Urinary bladder (tissue), 4 donors: ENCODE measurements around the gene USP12. TPM values are rescaled to one million over a fixed set of nuclear protein-coding genes. Genes with fewer than 3 reads are reported as not detected.
"Not testable (repeated sequence)": the region's sequence is repeated elsewhere in the genome, so short reads cannot be mapped to it uniquely, and the experiment has no call there.

Experiments used
- DNase-seq: peaks from one replicate; pipeline ENCODE4 v3.0.0-alpha.2; 2015; ENCODE audit errors: extremely low spot score
- H3K27ac ChIP-seq: one replicate; pipeline ENCODE4 v1.5.1; 2013; ENCODE audit warnings: low read depth, mild to moderate bottlenecking, moderate library complexity
- H3K36me3 ChIP-seq: one replicate; pipeline ENCODE4 v1.6.1; 2013; ENCODE audit warnings: mild to moderate bottlenecking, moderate library complexity; ENCODE audit not compliant: insufficient read depth
- H3K4me1 ChIP-seq: one replicate; pipeline ENCODE4 v1.6.1; 2013; ENCODE audit warnings: mild to moderate bottlenecking, moderate library complexity; ENCODE audit not compliant: insufficient read depth
- H3K4me3 ChIP-seq: one replicate; pipeline ENCODE4 v1.5.1; 2013; ENCODE audit warnings: low read depth, low read length
- WGBS: extraction: QIAGEN DNeasy Blood & Tissue Kit; methylation state at CpG from one replicate; pipeline ENCODE4 v1.1.7; 2013; 5-methylcytosine and 5-hydroxymethylcytosine counted together
- polyA plus RNA-seq: library from polyadenylated mRNA; stranded (reverse); fragments of 200-250 nt; gene quantifications from one replicate; pipeline ENCODE4 v1.2.3, GENCODE V29; 2013
- total RNA-seq: library from RNA; depleted of rRNA; stranded (reverse); fragments of >200 nt; gene quantifications from one replicate; pipeline ENCODE4 v1.2.3, GENCODE V29; 2014
- donor health status: healthy with polysubstance abuse.
- donor health status: healthy.

USP12 gene
- total and polyA plus RNA-seq, 2 donors, result 21.8 to 45.0 TPM

DNA sequence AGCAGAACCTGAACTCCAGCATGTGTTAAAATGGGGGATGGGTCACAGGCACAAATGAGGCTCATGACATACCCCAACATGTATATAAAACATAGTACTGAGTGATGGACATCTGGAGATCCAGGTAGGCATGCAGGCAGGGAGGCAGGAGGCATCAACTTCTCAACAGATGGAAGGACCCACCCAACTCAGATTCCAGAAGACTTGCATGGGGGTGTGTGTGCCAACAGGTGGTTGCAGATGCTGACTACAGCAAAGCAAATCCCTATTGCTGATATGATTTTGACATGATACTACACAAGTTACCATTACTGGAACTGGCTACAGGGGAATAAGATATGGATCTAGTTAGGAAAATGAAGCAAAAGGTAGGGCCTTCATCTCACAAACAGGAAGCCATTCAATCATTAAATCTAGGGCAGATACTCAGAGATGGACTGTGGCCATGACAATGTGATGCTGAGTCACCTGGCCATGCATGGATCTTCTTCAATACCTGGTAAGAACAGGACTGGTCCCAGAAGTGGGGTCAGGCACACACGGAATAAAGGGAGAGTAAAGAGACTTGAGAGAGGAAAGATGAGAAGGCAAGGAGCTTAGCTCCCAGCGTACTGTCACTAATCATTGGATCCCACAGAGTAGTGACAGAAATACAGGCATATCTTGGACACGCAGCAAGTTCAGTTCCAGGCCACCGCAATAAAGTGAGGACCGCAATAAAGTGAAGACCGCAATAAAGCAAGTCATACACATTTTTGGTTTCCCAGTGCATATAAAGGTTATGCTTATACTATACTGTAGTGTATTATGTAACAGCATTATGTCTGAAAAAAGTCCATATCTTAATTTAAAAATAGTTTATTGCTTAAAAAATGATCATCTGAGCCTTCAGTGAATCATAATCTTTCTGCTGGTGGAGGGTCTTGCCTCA lies 91.3 kb downstream of the USP12 start:
- no peak for DNase-seq
- Histone ChIP-seq H3K27ac (no peak overlapping the region), H3K4me1 (no peaks in the 10 kb centered on the region), H3K36me3 (no peaks in the 10 kb centered on the region), H3K4me3 (no peak overlapping the region)
- WGBS, result 90% methylated on average over 6 of the region's 6 CpGs

DNA sequence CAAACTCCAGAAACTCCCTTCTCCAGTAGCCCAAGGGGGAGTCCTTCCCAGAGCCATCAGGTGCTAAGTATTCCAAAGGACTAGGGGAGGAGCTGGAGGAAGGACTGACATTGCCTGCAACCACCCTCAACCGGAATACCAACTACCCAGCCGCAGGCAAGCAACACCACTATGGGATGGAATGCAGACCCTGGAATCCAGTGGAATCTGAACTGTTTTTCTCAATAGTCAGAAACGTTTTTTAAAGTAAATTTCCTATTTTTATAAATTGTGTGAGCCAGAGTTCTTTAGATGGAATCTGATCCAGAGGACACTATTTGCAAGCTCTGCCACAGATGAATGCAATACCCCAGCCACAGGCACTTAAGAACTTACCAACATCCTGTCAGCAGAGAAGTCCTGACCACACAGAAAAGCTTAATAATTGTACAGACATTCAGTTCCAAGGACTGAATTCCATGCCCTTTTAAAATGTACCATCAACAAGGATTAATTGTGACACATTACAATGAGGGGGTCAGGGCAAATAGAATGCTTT lies 92.1 kb downstream of the USP12 start:
- DNase-seq, result no peak

DNA sequence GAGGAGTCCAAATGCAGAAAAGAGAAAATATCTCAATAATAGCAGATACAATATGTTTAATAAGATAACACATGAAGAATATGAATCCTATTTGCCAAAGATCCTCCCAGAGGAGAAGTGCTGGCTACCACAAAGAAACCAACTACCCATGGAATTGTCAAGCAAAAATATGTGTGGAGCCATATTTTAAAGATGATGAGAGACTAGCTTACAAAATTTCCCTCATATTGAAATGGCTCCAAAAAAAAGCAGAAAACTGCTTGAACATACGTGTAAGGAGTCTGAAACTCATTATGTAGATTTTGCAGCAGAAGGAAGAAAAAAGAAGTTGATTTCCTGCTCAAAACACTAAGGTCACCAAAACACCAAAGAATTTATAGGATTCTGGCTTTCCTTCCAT lies 94.2 kb downstream of the USP12 start:
- H3K4me1 ChIP-seq, result no peaks in the 10 kb centered on the region
- no peak for DNase-seq

More for the DNA sequence above, 92.1 kb downstream of the USP12 start:
- Histone ChIP-seq H3K4me3 (no peak overlapping the region), H3K27ac (no peak overlapping the region), H3K4me1 (no peaks in the 10 kb centered on the region), H3K36me3 (no peaks in the 10 kb centered on the region)
- 72% methylated on average over 3 of the region's 3 CpGs for WGBS

DNA sequence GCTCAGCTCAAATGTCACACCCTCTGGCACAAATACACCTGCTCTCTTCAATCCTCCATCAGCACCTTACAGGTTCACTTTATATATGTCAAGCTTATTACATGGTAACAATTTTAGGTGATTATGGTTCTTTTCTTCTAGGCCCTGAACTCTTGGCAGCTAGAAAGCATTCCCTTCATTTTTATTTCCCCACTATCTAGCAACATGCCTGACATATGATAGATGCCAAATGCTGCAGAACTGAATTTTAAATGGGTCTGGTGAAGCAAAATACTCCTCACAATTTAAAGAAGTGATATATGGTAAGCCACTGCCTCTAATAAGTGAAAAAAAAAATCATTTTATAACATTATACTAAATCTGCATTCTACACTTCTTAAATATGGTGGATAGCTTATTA lies 95.2 kb downstream of the USP12 start:
- no peak for DNase-seq
- Histone ChIP-seq H3K4me1 (no peaks in the 10 kb centered on the region), H3K27ac (no peak overlapping the region), H3K4me3 (no peak overlapping the region), H3K36me3 (peaks cover 2% of the 10 kb centered on the region)

More for the DNA sequence above, 94.2 kb downstream of the USP12 start:
- no peak overlapping the region for H3K4me3 ChIP-seq
- H3K27ac ChIP-seq, result no peak overlapping the region
- WGBS, result 85% methylated on average over 1 of the region's 1 CpG
- peaks cover 2% of the 10 kb centered on the region for H3K36me3 ChIP-seq

DNA sequence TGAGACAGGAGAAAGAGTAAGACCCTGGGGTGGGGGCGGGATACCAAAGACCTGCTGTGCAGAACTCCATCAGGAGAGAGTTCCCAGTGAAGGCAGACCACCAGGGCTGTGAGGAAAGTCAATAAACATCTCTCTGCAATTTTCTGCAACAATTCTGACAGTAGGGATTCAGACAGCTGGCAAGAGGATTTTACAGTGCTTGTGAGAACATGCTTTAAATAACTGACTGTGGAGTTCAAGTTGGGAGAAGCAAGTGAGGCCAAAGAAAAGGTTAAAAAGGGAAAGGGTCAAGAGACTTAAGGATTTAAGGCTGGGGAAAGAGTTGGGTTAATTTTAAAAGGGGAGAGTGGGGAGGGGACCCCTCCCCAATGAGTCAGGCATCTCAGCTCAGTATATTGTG lies 98.4 kb downstream of the USP12 start:
- DNase-seq, result no peak
- H3K36me3 ChIP-seq, result peaks cover 2% of the 10 kb centered on the region
- H3K27ac ChIP-seq, result no peak overlapping the region
- 70% methylated on average over 1 of the region's 1 CpG for WGBS
- no peak overlapping the region for H3K4me3 ChIP-seq
- no peaks in the 10 kb centered on the region for H3K4me1 ChIP-seq

DNA sequence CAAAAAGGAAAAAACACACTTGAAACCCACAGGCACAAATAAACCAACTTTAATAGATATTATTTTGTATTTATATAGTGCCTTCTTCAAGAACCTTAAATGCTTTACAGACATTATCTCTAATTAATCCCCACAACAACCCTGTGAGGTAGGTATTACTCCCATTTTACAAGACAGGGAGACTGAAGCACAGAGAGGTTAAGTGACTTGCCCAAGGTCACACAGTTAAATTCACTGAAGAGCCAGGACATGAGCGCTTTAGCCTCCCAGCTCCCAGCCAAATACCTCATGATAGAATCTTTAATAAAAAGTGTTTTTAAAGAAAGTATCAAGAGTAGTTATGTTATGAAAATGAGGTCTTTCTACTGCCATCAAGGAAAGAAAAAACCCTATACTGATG lies 105.5 kb downstream of the USP12 start:
- WGBS, result 93% methylated on average over 1 of the region's 1 CpG
- H3K27ac ChIP-seq, DNase-seq, H3K36me3 ChIP-seq, H3K4me3 ChIP-seq, H3K4me1 ChIP-seq: not testable (repeated sequence)

DNA sequence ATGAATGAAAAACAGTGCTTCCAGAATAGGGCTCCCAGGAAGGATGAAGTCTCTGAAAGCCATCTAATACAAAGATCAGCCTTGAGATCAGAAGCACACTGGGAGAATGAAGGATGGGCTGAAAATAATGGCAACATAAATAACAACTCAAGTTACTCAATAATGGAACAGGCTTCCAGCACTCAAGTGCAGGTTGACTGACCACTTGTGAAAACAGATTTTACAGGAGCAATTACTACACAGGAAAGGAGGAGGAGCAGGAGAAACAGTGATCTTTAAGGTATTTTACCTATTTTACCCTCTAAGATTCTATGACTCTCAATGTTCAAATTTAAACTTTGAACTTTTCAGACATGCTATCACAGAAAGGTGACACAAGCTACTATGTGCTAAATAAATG lies 106.0 kb downstream of the USP12 start:
- DNase-seq, result no peak
- H3K27ac ChIP-seq, result no peak overlapping the region
- H3K4me3 ChIP-seq, result no peak overlapping the region

DNA sequence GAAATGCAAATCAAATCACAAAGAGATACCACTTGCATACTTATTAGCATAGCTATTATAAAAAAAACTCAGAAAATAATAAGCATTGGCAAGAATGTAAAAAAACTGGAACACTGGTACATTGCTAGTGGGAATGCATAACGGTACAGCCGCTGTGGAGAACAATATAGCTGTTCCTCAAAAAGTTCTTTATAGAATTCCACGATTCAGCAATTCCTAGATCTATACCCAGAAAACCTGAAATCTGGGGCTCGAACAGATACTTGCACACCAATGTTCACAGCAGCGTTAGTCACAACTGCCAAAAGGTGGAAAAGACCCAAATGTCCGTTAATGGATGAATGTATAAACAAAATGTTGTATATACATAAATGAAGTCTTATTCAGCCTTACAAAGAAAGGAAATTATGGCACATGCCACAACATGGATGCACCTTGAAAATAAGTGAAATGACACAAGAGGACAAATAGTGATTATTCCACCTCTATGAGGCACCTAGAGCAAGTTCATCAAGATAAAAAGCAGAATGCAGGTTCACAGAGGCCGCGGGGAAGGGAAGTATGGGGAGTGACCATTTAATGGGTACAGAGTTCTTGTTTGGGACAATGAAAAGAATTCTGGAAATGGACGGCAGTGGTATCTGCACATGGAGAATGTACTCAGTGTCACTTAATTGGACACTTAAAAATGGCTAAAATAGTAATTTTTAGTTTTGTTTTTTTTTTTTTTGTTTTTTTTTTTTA lies 107.2 kb downstream of the USP12 start:
- Histone ChIP-seq H3K36me3 (no peaks in the 10 kb centered on the region), H3K4me1 (no peaks in the 10 kb centered on the region), H3K27ac (no peak overlapping the region), H3K4me3 (no peak overlapping the region)
- WGBS, result 81% methylated on average over 9 of the region's 9 CpGs
- no peak for DNase-seq

More for the DNA sequence above, 106.0 kb downstream of the USP12 start:
- H3K36me3 ChIP-seq, result no peaks in the 10 kb centered on the region
- no peaks in the 10 kb centered on the region for H3K4me1 ChIP-seq

DNA sequence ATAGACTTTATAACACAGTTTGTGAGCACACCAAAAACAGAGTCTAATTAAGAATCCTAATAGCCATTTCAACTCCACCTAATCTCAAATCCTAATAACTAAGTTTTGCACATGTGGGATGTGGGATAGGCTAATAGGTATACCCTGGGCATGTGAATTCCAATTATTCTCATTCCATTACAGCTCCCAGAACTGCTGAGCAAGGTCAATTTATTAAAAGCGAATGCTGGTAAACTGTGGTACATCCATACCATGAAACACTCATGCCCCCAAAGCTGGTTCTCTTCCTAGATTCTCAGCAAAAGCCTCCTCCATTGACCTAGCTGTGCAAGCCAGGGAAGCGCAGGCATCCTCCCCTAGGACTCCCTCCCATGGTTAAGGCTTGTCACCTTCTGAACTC lies 113.8 kb downstream of the USP12 start:
- no peak overlapping the region for H3K27ac ChIP-seq
- DNase-seq, result no peak
- H3K36me3 ChIP-seq, result no peaks in the 10 kb centered on the region
- H3K4me1 ChIP-seq, result no peaks in the 10 kb centered on the region
- H3K4me3 ChIP-seq, result no peak overlapping the region
- WGBS, result 96% methylated on average over 2 of the region's 2 CpGs

DNA sequence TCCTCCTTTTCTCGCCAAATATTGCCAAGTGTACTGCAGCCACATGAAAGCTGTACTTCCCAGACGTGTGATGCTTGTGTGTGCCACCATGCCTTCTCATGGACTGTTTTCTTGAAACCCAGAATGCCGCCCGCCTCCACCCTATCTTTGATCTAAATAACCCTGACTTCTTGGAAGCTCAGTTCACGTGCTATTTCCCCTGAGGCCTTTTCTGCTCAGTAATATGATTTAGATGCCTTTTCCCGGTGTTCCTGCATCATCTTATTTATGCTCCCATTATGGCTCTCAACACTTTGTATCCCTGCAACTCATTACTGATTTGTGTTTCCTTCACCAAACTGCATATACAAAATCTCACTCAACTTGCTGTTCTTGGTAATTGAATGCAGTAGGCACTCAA lies 116.1 kb downstream of the USP12 start:
- 87% methylated on average over 6 of the region's 6 CpGs for WGBS
- Histone ChIP-seq H3K4me3 (no peak overlapping the region), H3K4me1 (no peaks in the 10 kb centered on the region), H3K36me3 (no peaks in the 10 kb centered on the region), H3K27ac (no peak overlapping the region)
- no peak for DNase-seq

DNA sequence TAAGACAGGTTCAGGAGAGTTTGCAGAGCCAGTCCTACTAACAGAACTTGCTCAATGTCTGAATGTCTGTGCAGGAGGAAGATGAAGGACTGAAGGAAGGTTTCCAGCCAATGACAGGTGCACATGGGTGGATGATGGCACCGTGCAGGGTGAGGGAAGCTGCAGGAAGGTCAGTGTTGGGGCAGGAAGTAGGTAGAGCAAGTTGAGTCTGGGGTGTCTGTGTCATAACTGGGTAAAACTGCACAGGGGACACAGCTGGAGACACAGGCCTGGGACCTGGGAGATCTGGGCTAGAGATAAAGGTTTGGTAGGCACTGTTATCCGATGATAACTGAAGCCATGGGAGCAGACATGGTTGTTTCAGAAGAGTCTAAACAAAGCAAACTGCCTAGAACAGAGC lies 116.9 kb downstream of the USP12 start:
- no peaks in the 10 kb centered on the region for H3K4me1 ChIP-seq
- no peaks in the 10 kb centered on the region for H3K36me3 ChIP-seq
- no peak overlapping the region for H3K4me3 ChIP-seq
- H3K27ac ChIP-seq, result no peak overlapping the region
- DNase-seq, result no peak
- 77% methylated on average over 2 of the region's 2 CpGs for WGBS

DNA sequence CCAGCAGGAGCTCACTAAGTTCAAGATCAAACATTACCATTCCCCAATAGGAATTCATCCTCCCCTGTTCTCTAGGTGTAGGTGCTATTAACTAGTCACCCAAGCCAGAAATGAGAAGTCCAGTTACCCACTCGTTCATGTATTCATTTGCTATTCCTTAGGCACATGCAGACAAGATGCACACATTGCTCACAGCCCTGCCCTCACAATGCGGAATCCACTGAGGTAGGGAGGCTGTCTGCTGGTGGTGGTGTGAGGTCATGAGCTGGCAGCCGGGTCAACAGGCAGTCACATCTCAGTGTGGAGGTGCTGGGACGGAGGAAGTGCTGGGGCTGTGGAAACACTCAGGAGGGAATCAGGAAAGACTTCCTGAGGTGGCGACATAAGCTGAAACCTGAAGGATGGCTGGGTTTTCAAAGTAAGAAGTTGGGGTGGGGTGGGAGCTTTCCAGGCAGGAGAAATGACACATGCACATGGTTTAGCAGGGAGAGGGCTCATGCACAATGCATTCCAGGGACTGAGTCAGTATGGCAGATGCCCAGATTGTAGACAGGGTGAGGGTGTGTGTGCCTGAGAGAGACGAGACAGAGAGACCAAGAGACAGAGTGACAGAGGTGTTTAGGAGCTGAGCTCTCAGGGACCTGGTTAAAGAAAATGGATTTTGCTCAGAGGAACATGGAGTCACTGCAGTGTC lies 117.6 kb downstream of the USP12 start:
- Histone ChIP-seq H3K4me1 (no peaks in the 10 kb centered on the region), H3K4me3 (no peak overlapping the region), H3K36me3 (no peaks in the 10 kb centered on the region), H3K27ac (no peak overlapping the region)
- no peak for DNase-seq
- 77% methylated on average over 6 of the region's 6 CpGs for WGBS

DNA sequence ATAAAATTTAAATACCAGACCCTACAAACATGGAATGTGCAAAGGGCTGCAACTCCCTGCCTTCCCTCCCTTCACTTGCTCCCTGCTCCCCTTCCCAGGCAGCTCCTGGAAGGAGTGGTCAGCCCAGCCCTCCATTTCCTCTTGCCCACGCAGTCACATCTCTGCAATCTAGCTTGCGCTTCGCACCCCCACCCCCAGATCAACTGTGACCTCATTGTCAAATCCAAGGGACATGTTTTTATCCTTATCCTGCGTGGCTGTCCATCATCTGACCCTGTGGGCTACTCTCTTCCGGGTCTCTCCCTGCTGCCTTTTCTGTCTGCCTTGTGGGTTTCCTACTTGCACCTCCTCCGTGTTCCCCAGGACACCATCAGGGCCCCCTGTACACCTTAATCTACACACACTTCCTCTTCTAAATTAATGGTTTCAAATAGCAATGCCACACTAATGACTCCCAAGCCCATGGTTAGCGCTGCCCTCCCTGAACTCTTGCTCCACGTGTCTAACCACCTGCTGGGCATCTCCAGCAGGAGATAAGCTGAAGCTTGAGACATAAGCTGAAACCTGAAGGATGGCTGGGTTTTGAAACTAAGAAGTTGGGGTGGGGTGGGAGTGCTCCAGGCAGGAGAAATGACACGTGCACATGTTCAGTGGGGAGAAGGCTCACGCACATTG lies 118.3 kb downstream of the USP12 start:
- WGBS, result 64% methylated on average over 10 of the region's 10 CpGs
- Histone ChIP-seq H3K27ac (no peak overlapping the region), H3K4me1 (no peaks in the 10 kb centered on the region)

More for the DNA sequence above, 118.3 kb downstream of the USP12 start:
- no peak for DNase-seq
- Histone ChIP-seq H3K4me3 (no peak overlapping the region), H3K36me3 (no peaks in the 10 kb centered on the region)
